Naive thymus-derived CD8-positive, alpha-beta T cell (primary cell): ENCODE measurements around the gene SEPTIN14. TPM values are rescaled to one million over a fixed set of nuclear protein-coding genes. Genes with fewer than 3 reads are reported as not detected.
"Not testable (repeated sequence)": the region's sequence is repeated elsewhere in the genome, so short reads cannot be mapped to it uniquely, and the experiment has no call there.

ENCODE experiments used
- ATAC-seq, 2 donors: fragments of 150-1000 bp; cut with Tn5 transposase in 1 of 2; sonication (Bioruptor Pico), chemical (Tn5 transposase) in 1 of 2; 1 replicate in 1 of 2; 2 replicates in 1 of 2; pipeline ENCODE4 v1.10.0; 2021; ENCODE audit warnings: mild to moderate bottlenecking in 2 of 2, moderate library complexity in 2 of 2
- POLR2A ChIA-PET: fragments of 350-600 bp; sonication (Branson Sonifier 250); formaldehyde crosslinking; loops from one replicate; lab custom pipeline; 2021; ENCODE audit warnings: antibody characterized with exemption; lab: Charles Lee
- DNase-seq, 10 donors: peaks; one replicate each; pipeline versions ENCODE4 v3.0.0 to v3.0.0-alpha.2; 2020 to 2022
- H3K27ac Mint-ChIP-seq, 10 donors: one replicate each; pipeline ENCODE4 v1.8.0; 2020 to 2022; ENCODE audit warnings: mild to moderate bottlenecking in 10 of 10, mixed read lengths in 10 of 10, moderate library complexity in 4 of 10, inconsistent platforms in 1 of 10
- H3K27me3 Mint-ChIP-seq, 5 donors: one replicate each; pipeline ENCODE4 v1.8.0; 2021 to 2022; ENCODE audit warnings: mixed read lengths in 5 of 5
- H3K36me3 Mint-ChIP-seq, 3 donors: one replicate each; pipeline ENCODE4 v1.8.0; 2020 to 2022; ENCODE audit warnings: mixed read lengths in 3 of 3, mild to moderate bottlenecking in 2 of 3, inconsistent platforms in 1 of 3
- H3K4me1 Mint-ChIP-seq, 4 donors: one replicate each; pipeline ENCODE4 v1.8.0; 2021 to 2022; ENCODE audit warnings: mixed read lengths in 4 of 4
- H3K4me3 Mint-ChIP-seq, 10 donors: one replicate each; pipeline ENCODE4 v1.8.0; 2020 to 2022; ENCODE audit warnings: mild to moderate bottlenecking in 10 of 10, mixed read lengths in 10 of 10, moderate library complexity in 6 of 10, inconsistent platforms in 1 of 10
- H3K9me3 Mint-ChIP-seq, 9 donors: one replicate each; pipeline ENCODE4 v1.8.0; 2020 to 2022; ENCODE audit warnings: mixed read lengths in 9 of 9, mild to moderate bottlenecking in 3 of 9, inconsistent platforms in 1 of 9, moderate library complexity in 1 of 9
- polyA plus RNA-seq, 3 donors: library from polyadenylated mRNA; unstranded; fragments of 300-500 nt; fragmentation: Illumina TruSeq; gene quantifications; one replicate each; pipeline ENCODE4 v1.2.3, GENCODE V29; 2021
- total RNA-seq, 8 experiments: library from RNA in 2 of 8; stranded (reverse) in 2 of 8; gene quantifications; one replicate each; pipeline ENCODE4 v1.2.3 and lab custom pipeline; 2021 to 2026

SEPTIN14 gene
- total RNA-seq (not detected), polyA plus RNA-seq (not detected), total RNA-seq (lab: John Stamatoyannopoulos, UW) (0 reads per million in 6 experiments)

- H3K36me3 Mint-ChIP-seq, ATAC-seq, H3K27ac Mint-ChIP-seq, DNase-seq, H3K4me1 Mint-ChIP-seq, H3K4me3 Mint-ChIP-seq, POLR2A ChIA-PET: not testable (repeated sequence)
- Mint-ChIP-seq H3K27me3 (peaks cover 0 to 12% (median 7%) of the 10 kb centered on the region in 5 donors), H3K9me3 (peaks cover 0 to 19% (median 5%) of the 10 kb centered on the region in 9 donors)
Observed at GRCh38 chr7:55862652-55863051, at the start of gene SEPTIN14. SEPTIN14 (minus strand) TSS chr7:55862752; CDS start chr7:55861996, 756 bp downstream.

- no peak overlapping the region for H3K4me3 Mint-ChIP-seq
- H3K36me3 Mint-ChIP-seq, result peaks cover 8 to 25% (median 8%) of the 10 kb centered on the region in 3 donors
- peaks cover 0 to 8% (median 0%) of the 10 kb centered on the region in 4 donors for H3K4me1 Mint-ChIP-seq
- H3K27me3 Mint-ChIP-seq, result no peaks in the 10 kb centered on the region
- peaks cover 0 to 10% (median 1%) of the 10 kb centered on the region in 9 donors for H3K9me3 Mint-ChIP-seq
- peak overlapping the region in 3 of 10 donors; percentile 15 to 72 (median 38) for H3K27ac Mint-ChIP-seq
- no peak for ATAC-seq
- no peak for DNase-seq
- POLR2A ChIA-PET, result no interaction called here
Observed at GRCh38 chr7:55903985-55904759, 41.6 kb upstream of the SEPTIN14 start.

GRCh38 chr7:55901059-55901458 is 38.5 kb upstream of the SEPTIN14 start:
- H3K27me3 Mint-ChIP-seq, ATAC-seq, DNase-seq, H3K9me3 Mint-ChIP-seq, POLR2A ChIA-PET, H3K4me1 Mint-ChIP-seq, H3K27ac Mint-ChIP-seq, H3K36me3 Mint-ChIP-seq, H3K4me3 Mint-ChIP-seq: not testable (repeated sequence)

GRCh38 chr7:55898287-55898686 is 35.7 kb upstream of the SEPTIN14 start:
- POLR2A ChIA-PET, result no interaction called here
- Mint-ChIP-seq H3K4me1 (peaks cover 0 to 1% (median 0%) of the 10 kb centered on the region in 4 donors), H3K4me3 (no peak overlapping the region), H3K27me3 (no peaks in the 10 kb centered on the region), H3K9me3 (peaks cover 0 to 10% (median 3%) of the 10 kb centered on the region in 9 donors), H3K36me3 (peaks cover 3 to 8% (median 8%) of the 10 kb centered on the region in 3 donors), H3K27ac (no peak overlapping the region)
- ATAC-seq (no peak), DNase-seq (no peak)

- Mint-ChIP-seq H3K27me3 (no peaks in the 10 kb centered on the region), H3K4me1 (peaks cover 0 to 1% (median 0%) of the 10 kb centered on the region in 4 donors), H3K9me3 (peaks cover 0 to 8% (median 0%) of the 10 kb centered on the region in 9 donors), H3K4me3 (no peak overlapping the region), H3K36me3 (no peaks in the 10 kb centered on the region), H3K27ac (no peak overlapping the region)
- DNase-seq (no peak), ATAC-seq (no peak)
- POLR2A ChIA-PET, result no interaction called here
Observed at GRCh38 chr7:55895021-55895420, 32.5 kb upstream of the SEPTIN14 start.

- H3K36me3 Mint-ChIP-seq, result no peaks in the 10 kb centered on the region
- H3K9me3 Mint-ChIP-seq, result peaks cover 0 to 8% (median 0%) of the 10 kb centered on the region in 9 donors
- H3K27me3 Mint-ChIP-seq, result no peaks in the 10 kb centered on the region
- DNase-seq (no peak), ATAC-seq (no peak)
- POLR2A ChIA-PET, result no interaction called here
- H3K4me3 Mint-ChIP-seq, result no peak overlapping the region
- H3K27ac Mint-ChIP-seq, result no peak overlapping the region
- H3K4me1 Mint-ChIP-seq, result peaks cover 0 to 1% (median 0%) of the 10 kb centered on the region in 4 donors
Observed at GRCh38 chr7:55893940-55894339, 31.4 kb upstream of the SEPTIN14 start.

GRCh38 chr7:55888378-55888777 is 25.8 kb upstream of the SEPTIN14 start:
- H3K4me3 Mint-ChIP-seq, result peak overlapping the region; percentile 79 to 92 (median 85)
- H3K36me3 Mint-ChIP-seq, H3K9me3 Mint-ChIP-seq, DNase-seq, H3K27me3 Mint-ChIP-seq, ATAC-seq, H3K4me1 Mint-ChIP-seq: not testable (repeated sequence)
- POLR2A ChIA-PET, result interaction anchor here (0.6 kb wide), 1 partner anchor 160 kb away, joined by 4 read pairs; no protein-coding TSS in a partner anchor
- peak overlapping the region; percentile 78 to 97 (median 88) for H3K27ac Mint-ChIP-seq

- ATAC-seq (no peak), DNase-seq (peak in 2 of 10 donors; percentile 12 to 18)
- POLR2A ChIA-PET, result interaction anchor here (0.6 to 0.7 kb wide), 2 partner anchors 146 to 161 kb away, joined by 3 to 4 read pairs; no protein-coding TSS in a partner anchor
- Mint-ChIP-seq H3K27ac (peak overlapping the region; percentile 78 to 97 (median 82)), H3K9me3 (no peaks in the 10 kb centered on the region), H3K36me3 (no peaks in the 10 kb centered on the region), H3K4me1 (peaks cover 0 to 8% (median 6%) of the 10 kb centered on the region in 4 donors), H3K4me3 (peak overlapping the region; percentile 79 to 92 (median 85)), H3K27me3 (no peaks in the 10 kb centered on the region)
Observed at GRCh38 chr7:55887821-55888247, 25.3 kb upstream of the SEPTIN14 start.

GRCh38 chr7:55884321-55884720 is 21.8 kb upstream of the SEPTIN14 start:
- Mint-ChIP-seq H3K9me3 (no peaks in the 10 kb centered on the region), H3K27me3 (no peaks in the 10 kb centered on the region), H3K36me3 (no peaks in the 10 kb centered on the region), H3K4me1 (peaks cover 0 to 8% (median 6%) of the 10 kb centered on the region in 4 donors), H3K4me3 (peak overlapping the region in 1 of 10 donors; percentile 56), H3K27ac (peak overlapping the region in 2 of 10 donors; percentile 14 to 21)
- POLR2A ChIA-PET, result no interaction called here
- ATAC-seq (no peak), DNase-seq (no peak)

GRCh38 chr7:55878691-55879090 is 16.1 kb upstream of the SEPTIN14 start:
- ATAC-seq, result no peak
- no peaks in the 10 kb centered on the region for H3K27me3 Mint-ChIP-seq
- H3K4me1 Mint-ChIP-seq, result no peaks in the 10 kb centered on the region
- H3K27ac Mint-ChIP-seq, result peak overlapping the region in 1 of 10 donors; percentile 33
- no peaks in the 10 kb centered on the region for H3K36me3 Mint-ChIP-seq
- H3K9me3 Mint-ChIP-seq, result no peaks in the 10 kb centered on the region
- POLR2A ChIA-PET, result no interaction called here
- DNase-seq, result no peak
- no peak overlapping the region for H3K4me3 Mint-ChIP-seq

GRCh38 chr7:55877308-55877707 is 14.8 kb upstream of the SEPTIN14 start:
- Mint-ChIP-seq H3K27ac (no peak overlapping the region), H3K4me1 (no peaks in the 10 kb centered on the region), H3K27me3 (no peaks in the 10 kb centered on the region), H3K4me3 (no peak overlapping the region), H3K36me3 (no peaks in the 10 kb centered on the region), H3K9me3 (no peaks in the 10 kb centered on the region)
- POLR2A ChIA-PET, result no interaction called here
- DNase-seq (no peak), ATAC-seq (no peak)

GRCh38 chr7:55873765-55874164 is 11.2 kb upstream of the SEPTIN14 start:
- ATAC-seq (no peak), DNase-seq (no peak)
- peaks cover 0 to 8% (median 0%) of the 10 kb centered on the region in 5 donors for H3K27me3 Mint-ChIP-seq
- peaks cover 0 to 2% (median 0%) of the 10 kb centered on the region in 4 donors for H3K4me1 Mint-ChIP-seq
- H3K4me3 Mint-ChIP-seq, result no peak overlapping the region
- H3K9me3 Mint-ChIP-seq, result peaks cover 0 to 8% (median 0%) of the 10 kb centered on the region in 9 donors
- POLR2A ChIA-PET, result no interaction called here
- peak overlapping the region in 1 of 10 donors; percentile 80 for H3K27ac Mint-ChIP-seq
- H3K36me3 Mint-ChIP-seq, result no peaks in the 10 kb centered on the region

- Mint-ChIP-seq H3K4me1 (peaks cover 0 to 2% (median 0%) of the 10 kb centered on the region in 4 donors), H3K4me3 (no peak overlapping the region), H3K27me3 (peaks cover 0 to 8% (median 2%) of the 10 kb centered on the region in 5 donors), H3K36me3 (peaks cover 0 to 4% (median 0%) of the 10 kb centered on the region in 3 donors), H3K9me3 (peaks cover 0 to 8% (median 0%) of the 10 kb centered on the region in 9 donors), H3K27ac (no peak overlapping the region)
- DNase-seq (no peak), ATAC-seq (no peak)
- POLR2A ChIA-PET, result no interaction called here
Observed at GRCh38 chr7:55871932-55872485, 9.5 kb upstream of the SEPTIN14 start.
